AG04450 (cell line): Measurements from ENCODE around the gene GSTT4. TPM values are rescaled to one million over a fixed set of nuclear protein-coding genes. Genes with fewer than 3 reads are reported as not detected.

Experiments used
- CTCF ChIA-PET: fragments of 300-600, 350-600 bp; formaldehyde crosslinking; extraction: SDS; loops from one replicate; lab custom pipeline; 2022; ENCODE audit warnings: antibody characterized with exemption, inconsistent platforms; lab: Charles Lee
- POLR2A ChIA-PET: fragments of 350-600 bp; formaldehyde crosslinking; extraction: SDS; loops from one replicate; lab custom pipeline; 2021; ENCODE audit warnings: antibody characterized with exemption, inconsistent platforms; lab: Yijun Ruan, JAX
- DNase-seq: peaks from one replicate; pipeline ENCODE4 v3.0.0-alpha.2; 2011; ENCODE audit warnings: low read depth, low spot score
- H3K27ac ChIP-seq: one replicate; pipeline ENCODE4 v1.5.1; 2012; ENCODE audit warnings: low read depth, low read length, control low read depth
- H3K27me3 ChIP-seq: one replicate; pipeline ENCODE4 v1.6.0; 2012; ENCODE audit warnings: low read length; ENCODE audit not compliant: control insufficient read depth, insufficient read depth
- H3K4me3 ChIP-seq: 2 replicates; pipeline ENCODE4 v1.5.1; 2011; ENCODE audit warnings: mild to moderate bottlenecking, low read depth, low read length, control low read depth
- H3K9me3 ChIP-seq: 2 replicates; pipeline ENCODE4 v1.5.1; 2012; ENCODE audit warnings: low read length; ENCODE audit not compliant: control insufficient read depth, insufficient read depth
- polyA plus RNA-seq: library from polyadenylated mRNA; depleted of rRNA; stranded (reverse); fragments of >200 nt; gene quantifications from 2 replicates; pipeline ENCODE4 v1.2.3, GENCODE V29; 2011
- TF ChIP-seq, protein P1 (sequence below): IDR thresholded peaks from 2 replicates; pipeline ENCODE4 v1.5.1; 2011; ENCODE audit warnings: low read depth, low read length, control low read depth, inconsistent platforms

Gene GSTT4
- polyA plus RNA-seq, 1 experiment, result not detected

GRCh38 chr22:24026056-24026455 is 20.8 kb upstream of the GSTT4 start:
- TF ChIP-seq, protein P1, sequence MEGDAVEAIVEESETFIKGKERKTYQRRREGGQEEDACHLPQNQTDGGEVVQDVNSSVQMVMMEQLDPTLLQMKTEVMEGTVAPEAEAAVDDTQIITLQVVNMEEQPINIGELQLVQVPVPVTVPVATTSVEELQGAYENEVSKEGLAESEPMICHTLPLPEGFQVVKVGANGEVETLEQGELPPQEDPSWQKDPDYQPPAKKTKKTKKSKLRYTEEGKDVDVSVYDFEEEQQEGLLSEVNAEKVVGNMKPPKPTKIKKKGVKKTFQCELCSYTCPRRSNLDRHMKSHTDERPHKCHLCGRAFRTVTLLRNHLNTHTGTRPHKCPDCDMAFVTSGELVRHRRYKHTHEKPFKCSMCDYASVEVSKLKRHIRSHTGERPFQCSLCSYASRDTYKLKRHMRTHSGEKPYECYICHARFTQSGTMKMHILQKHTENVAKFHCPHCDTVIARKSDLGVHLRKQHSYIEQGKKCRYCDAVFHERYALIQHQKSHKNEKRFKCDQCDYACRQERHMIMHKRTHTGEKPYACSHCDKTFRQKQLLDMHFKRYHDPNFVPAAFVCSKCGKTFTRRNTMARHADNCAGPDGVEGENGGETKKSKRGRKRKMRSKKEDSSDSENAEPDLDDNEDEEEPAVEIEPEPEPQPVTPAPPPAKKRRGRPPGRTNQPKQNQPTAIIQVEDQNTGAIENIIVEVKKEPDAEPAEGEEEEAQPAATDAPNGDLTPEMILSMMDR, result no peak
- Histone ChIP-seq H3K27ac (no peak overlapping the region), H3K4me3 (no peak overlapping the region), H3K27me3 (no peaks in the 10 kb centered on the region), H3K9me3 (no peaks in the 10 kb centered on the region)
- no peak for DNase-seq
- CTCF ChIA-PET, result interaction anchor here (2.0 kb wide), 1 partner anchor 131 kb away, joined by 5 read pairs; no protein-coding TSS in a partner anchor
- POLR2A ChIA-PET, result no interaction called here

GRCh38 chr22:24025475-24025874 is 20.2 kb upstream of the GSTT4 start:
- DNase-seq, result no peak
- CTCF ChIA-PET, result interaction anchor here (2.0 kb wide), 1 partner anchor 131 kb away, joined by 5 read pairs; no protein-coding TSS in a partner anchor
- Histone ChIP-seq H3K27ac (no peak overlapping the region), H3K27me3 (no peaks in the 10 kb centered on the region), H3K4me3 (no peak overlapping the region), H3K9me3 (no peaks in the 10 kb centered on the region)
- POLR2A ChIA-PET, result no interaction called here
- TF ChIP-seq, protein P1, result no peak

GRCh38 chr22:24024354-24024753 is 19.1 kb upstream of the GSTT4 start:
- H3K9me3 ChIP-seq, result no peaks in the 10 kb centered on the region
- no peak for DNase-seq

DNA sequence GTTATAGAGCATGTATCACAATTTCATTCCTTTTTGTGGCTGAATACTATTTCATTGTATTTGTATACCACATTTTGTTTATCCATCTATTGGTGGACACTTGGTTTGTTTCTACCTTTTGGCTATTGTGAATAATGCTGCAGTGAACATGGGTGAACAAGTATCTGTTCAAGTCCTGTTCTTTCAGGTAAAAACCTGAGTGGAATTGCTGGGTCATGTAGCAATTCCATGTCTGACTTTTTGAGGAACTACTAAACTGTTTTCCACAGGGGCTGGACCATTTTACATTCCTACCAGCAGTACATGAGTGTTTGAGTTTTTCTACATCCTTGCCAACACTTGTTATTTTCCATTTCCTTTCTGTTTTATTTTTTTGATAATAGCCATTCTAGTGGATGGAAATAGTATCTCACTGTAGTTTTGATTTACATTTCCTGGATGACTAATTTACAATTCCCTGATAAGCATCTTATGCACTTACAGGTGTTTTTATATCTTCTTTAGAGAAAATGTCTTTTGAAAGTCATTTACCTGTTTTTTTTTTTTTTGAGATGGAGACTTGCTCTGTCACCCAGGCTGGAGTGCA is 18.0 kb upstream of the GSTT4 start:
- H3K4me3 ChIP-seq, result no peak overlapping the region
- TF ChIP-seq, protein P1, result no peak
- no peaks in the 10 kb centered on the region for H3K27me3 ChIP-seq
- POLR2A ChIA-PET, result no interaction called here
- no peak overlapping the region for H3K27ac ChIP-seq
- H3K9me3 ChIP-seq, result no peaks in the 10 kb centered on the region
- DNase-seq, result no peak
- CTCF ChIA-PET, result no interaction called here

More at GRCh38 chr22:24024354-24024753, 19.1 kb upstream of the GSTT4 start:
- Histone ChIP-seq H3K27me3 (no peaks in the 10 kb centered on the region), H3K4me3 (no peak overlapping the region), H3K27ac (no peak overlapping the region)
- ChIA-PET POLR2A (no interaction called here), CTCF (no interaction called here)
- TF ChIP-seq, protein P1, result no peak

DNA sequence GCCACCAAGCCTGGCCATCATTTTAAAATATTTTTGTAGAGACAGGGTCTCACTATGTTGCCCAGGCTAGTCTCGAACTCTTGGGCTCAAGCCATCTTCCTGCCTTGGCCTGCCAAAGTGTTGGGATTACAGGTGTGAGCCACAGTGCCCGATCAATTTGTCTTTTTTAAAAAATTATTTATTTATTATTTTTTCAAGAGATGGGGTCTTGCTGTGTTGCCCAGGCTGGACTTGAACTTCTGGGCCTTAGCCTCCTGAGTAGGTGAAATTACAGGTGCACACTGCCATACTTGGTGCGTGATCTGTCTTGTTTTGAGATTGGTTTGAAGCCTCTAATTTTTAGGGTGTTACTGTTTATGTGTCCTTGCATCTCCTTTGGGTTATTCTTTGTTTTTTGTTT is 16.1 kb upstream of the GSTT4 start:
- Histone ChIP-seq H3K4me3 (no peak overlapping the region), H3K9me3 (no peaks in the 10 kb centered on the region), H3K27me3 (no peaks in the 10 kb centered on the region), H3K27ac (no peak overlapping the region)
- TF ChIP-seq, protein P1, result no peak
- ChIA-PET CTCF (no interaction called here), POLR2A (no interaction called here)
- no peak for DNase-seq
